SK-N-SH (cell line): ENCODE results near the gene INO80D. TPM values are rescaled to one million over a fixed set of nuclear protein-coding genes. Genes with fewer than 3 reads are reported as not detected.

Experiments
- CTCF ChIA-PET: fragments of 300-600, 350-600 bp; formaldehyde crosslinking; extraction: SDS; loops from one replicate; lab custom pipeline; 2021; lab: Yijun Ruan, JAX
- POLR2A ChIA-PET: fragments of 350-600 bp; sonication (Branson Sonifier 250); formaldehyde crosslinking; extraction: SDS; loops from one replicate; lab custom pipeline; 2020; ENCODE audit warnings: antibody characterized with exemption, inconsistent platforms; lab: Yijun Ruan, JAX
- DNase-seq: peaks from one replicate; pipeline ENCODE4 v3.0.0; 2012
- H2AFZ ChIP-seq: fragments of 200-600 bp; sonication (generic); 2 replicates; pipeline ENCODE4 v1.8.1; 2016; ENCODE audit warnings: antibody characterized with exemption, mild to moderate bottlenecking, low read depth
- H3F3A ChIP-seq: fragments of 200-600 bp; sonication (generic); replicated peaks from 2 replicates; pipeline ENCODE3; 2016; ENCODE audit warnings: antibody characterized with exemption, mild to moderate bottlenecking; ENCODE audit not compliant: insufficient read depth
- H3K27ac ChIP-seq, 2 experiments: fragments of 200-500 bp in 1 of 2; fragments of 200-600 bp in 1 of 2; sonication (Bioruptor generic) in 1 of 2; sonication (generic), shearing (Covaris generic) in 1 of 2; 2 replicates each; pipeline versions ENCODE4 v1.5.1 to v1.6.1; 2014 to 2016; ENCODE audit warnings: low read depth in 2 of 2, inconsistent platforms in 1 of 2, low read length in 1 of 2, mild to moderate bottlenecking in 1 of 2, mixed read lengths in 1 of 2
- H3K27me3 ChIP-seq: fragments of 200-600 bp; sonication (generic), shearing (Covaris generic); 2 replicates; pipeline ENCODE4 v1.6.1; 2016; ENCODE audit warnings: mixed run types; ENCODE audit not compliant: insufficient read depth
- H3K36me3 ChIP-seq, 2 experiments: fragments of 200-500 bp in 1 of 2; fragments of 200-600 bp in 1 of 2; sonication (Bioruptor generic) in 1 of 2; sonication (generic) in 1 of 2; replicated peaks in 1 of 2; 2 replicates each; pipeline versions ENCODE3 to v1.5.1; 2014 to 2016; ENCODE audit warnings: low read length in 1 of 2, mild to moderate bottlenecking in 1 of 2; ENCODE audit not compliant: insufficient read depth in 2 of 2, control insufficient read depth in 1 of 2
- H3K4me1 ChIP-seq, 2 experiments: fragments of 200-500 bp in 1 of 2; fragments of 200-600 bp in 1 of 2; sonication (Bioruptor generic) in 1 of 2; sonication (generic), shearing (Covaris generic) in 1 of 2; 2 replicates each; pipeline versions ENCODE4 v1.5.1 to v1.6.1; 2014 to 2016; ENCODE audit warnings: low read depth in 1 of 2, low read length in 1 of 2, mixed run types in 1 of 2; ENCODE audit not compliant: insufficient read depth in 2 of 2, control insufficient read depth in 1 of 2
- H3K4me2 ChIP-seq: fragments of 200-600 bp; sonication (generic), shearing (Covaris generic); 2 replicates; pipeline ENCODE4 v1.6.1; 2017; ENCODE audit warnings: mixed run types
- H3K4me3 ChIP-seq, 2 experiments: fragments of 200-500 bp in 1 of 2; fragments of 200-600 bp in 1 of 2; sonication (Bioruptor generic) in 1 of 2; sonication (generic), shearing (Covaris generic) in 1 of 2; 2 replicates each; pipeline versions ENCODE4 v1.5.1 to v1.8.1; 2014 to 2016; ENCODE audit warnings: low read depth in 2 of 2, inconsistent platforms in 1 of 2, low read length in 1 of 2, mild to moderate bottlenecking in 1 of 2, mixed read lengths in 1 of 2, moderate library complexity in 1 of 2
- H3K79me2 ChIP-seq: fragments of 200-600 bp; sonication (generic); 2 replicates; pipeline ENCODE4 v1.8.1; 2017; ENCODE audit warnings: mild to moderate bottlenecking; ENCODE audit not compliant: insufficient read depth
- H3K9ac ChIP-seq: fragments of 200-600 bp; sonication (generic); 2 replicates; pipeline ENCODE4 v1.6.1; 2017; ENCODE audit warnings: mixed run types
- H3K9me2 ChIP-seq: fragments of 200-600 bp; sonication (generic); 2 replicates; pipeline ENCODE4 v1.6.1; 2017; ENCODE audit warnings: mixed run types
- H3K9me3 ChIP-seq: fragments of 200-600 bp; sonication (generic); 2 replicates; pipeline ENCODE4 v1.6.1; 2017; ENCODE audit warnings: mixed run types, mild to moderate bottlenecking, moderate library complexity
- H4K20me1 ChIP-seq: fragments of 200-600 bp; sonication (generic); 2 replicates; pipeline ENCODE4 v1.6.1; 2017; ENCODE audit warnings: mild to moderate bottlenecking, mixed run types; ENCODE audit not compliant: insufficient read depth
- CTCF ChIP-seq: fragments of 200-600 bp; sonication (generic); IDR thresholded peaks from 2 replicates; pipeline ENCODE4 v1.6.1; 2017; ENCODE audit warnings: antibody characterized with exemption, mild to moderate bottlenecking, moderate library complexity
- GABPA ChIP-seq: IDR thresholded peaks from 2 replicates; pipeline ENCODE4 v1.4.0; 2012; ENCODE audit warnings: low read depth, mild to moderate bottlenecking
- GATA2 ChIP-seq: sonication (generic); formaldehyde crosslinking; IDR thresholded peaks from 2 replicates; pipeline ENCODE4 v1.5.0; 2020; ENCODE audit warnings: mild to moderate bottlenecking, missing genetic modification reagents
- JUND ChIP-seq: IDR thresholded peaks from 2 replicates; pipeline ENCODE4 v1.4.0; 2012
- NFIC ChIP-seq: IDR thresholded peaks from 2 replicates; pipeline ENCODE4 v1.4.0; 2012; ENCODE audit warnings: borderline replicate concordance
- NRF1 ChIP-seq: IDR thresholded peaks from 2 replicates; pipeline ENCODE4 v1.6.1; 2012; ENCODE audit warnings: low read depth, mild to moderate bottlenecking, low read length
- PBX3 ChIP-seq: IDR thresholded peaks from 2 replicates; pipeline ENCODE4; 2012
- POLR2AphosphoS5 ChIP-seq: IDR thresholded peaks from 2 replicates; pipeline ENCODE4 v1.6.1; 2012; ENCODE audit warnings: low read depth, low read length
- REST ChIP-seq: IDR thresholded peaks from 2 replicates; pipeline ENCODE4 v1.6.1; 2012; ENCODE audit warnings: mild to moderate bottlenecking, low read depth, low read length, moderate library complexity
- SIN3A ChIP-seq: IDR thresholded peaks from 2 replicates; pipeline ENCODE4 v1.6.1; 2012; ENCODE audit warnings: low read depth, mild to moderate bottlenecking, low read length, moderate library complexity, borderline replicate concordance
- TAF1 ChIP-seq: IDR thresholded peaks from 2 replicates; pipeline ENCODE4 v1.6.1; 2012; ENCODE audit warnings: low read depth, mild to moderate bottlenecking, low read length, moderate library complexity, borderline replicate concordance
- TEAD4 ChIP-seq: IDR thresholded peaks from 2 replicates; pipeline ENCODE4 v1.4.0; 2012; ENCODE audit warnings: mild to moderate bottlenecking, borderline replicate concordance; ENCODE audit not compliant: insufficient read depth
- USF1 ChIP-seq: IDR thresholded peaks from 2 replicates; pipeline ENCODE4 v1.4.0; 2012; ENCODE audit warnings: low read depth, borderline replicate concordance
- WGBS: methylation state at CpG from one replicate; pipeline ENCODE4 v1.1.6; 2017; ENCODE audit warnings: low lambda C conversion rate; 5-methylcytosine and 5-hydroxymethylcytosine counted together
- polyA plus RNA-seq, 3 experiments: library from polyadenylated mRNA; depleted of rRNA; stranded (reverse); fragments of >200 nt; gene quantifications; 2 replicates each; pipeline ENCODE4 v1.2.3, GENCODE V29; 2012

INO80D gene
- polyA plus RNA-seq, 1 of the 3 experiments (the other 2 are of a cell fraction), result 0.69 TPM

GRCh38 chr2:206115026-206115578 is 29.1 kb upstream of the INO80D start:
- H2AFZ ChIP-seq, result no peak overlapping the region
- TF ChIP-seq USF1, result no peak
- TF ChIP-seq JUND, result no peak
- no peak for TF ChIP-seq PBX3
- H3F3A ChIP-seq, result no peaks in the 10 kb centered on the region
- no peaks in the 10 kb centered on the region for H3K79me2 ChIP-seq
- H3K27me3 ChIP-seq, result no peaks in the 10 kb centered on the region
- no peak overlapping the region for H3K4me2 ChIP-seq
- ChIA-PET POLR2A (no interaction called here), CTCF (interaction anchor here (1.2 kb wide), 1 partner anchor 13 kb away, joined by 4 read pairs; no protein-coding TSS in a partner anchor)
- no peak overlapping the region for H3K4me3 ChIP-seq
- no peaks in the 10 kb centered on the region for H4K20me1 ChIP-seq
- no peaks in the 10 kb centered on the region for H3K4me1 ChIP-seq
- no peak for DNase-seq
- H3K9me3 ChIP-seq, result no peaks in the 10 kb centered on the region
- no peak overlapping the region for H3K9ac ChIP-seq
- H3K27ac ChIP-seq, result no peak overlapping the region
- peaks cover 3 to 35% of the 10 kb centered on the region in 2 experiments for H3K36me3 ChIP-seq
- 84% methylated on average over 3 of the region's 3 CpGs for WGBS
- H3K9me2 ChIP-seq, result no peaks in the 10 kb centered on the region

- H3K36me3 ChIP-seq, result peaks cover 0 to 20% of the 10 kb centered on the region in 2 experiments
- no peaks in the 10 kb centered on the region for H3K4me1 ChIP-seq
- H3K4me3 ChIP-seq, result no peak overlapping the region
- WGBS, result 99% methylated on average over 7 of the region's 7 CpGs
- ChIA-PET POLR2A (no interaction called here), CTCF (no interaction called here)
- H3K27me3 ChIP-seq, result no peaks in the 10 kb centered on the region
- no peaks in the 10 kb centered on the region for H3F3A ChIP-seq
- H3K27ac ChIP-seq, result no peak overlapping the region
- H3K79me2 ChIP-seq, result no peaks in the 10 kb centered on the region
- no peaks in the 10 kb centered on the region for H3K9me3 ChIP-seq
- H3K4me2 ChIP-seq, result no peak overlapping the region
- H3K9ac ChIP-seq, result no peak overlapping the region
- H4K20me1 ChIP-seq, result no peaks in the 10 kb centered on the region
- TF ChIP-seq GABPA (no peak), POLR2AphosphoS5 (no peak), NRF1 (no peak), REST (no peak), GATA2 (CRISPR knock-in tag) (no peak), TEAD4 (no peak), CTCF (no peak), NFIC (no peak), TAF1 (no peak), SIN3A (no peak)
- TF ChIP-seq, all 33 proteins: peak for 0
- Histone ChIP-seq H3K9me2 (no peaks in the 10 kb centered on the region), H2AFZ (no peak overlapping the region)
- DNase-seq, result no peak
These were observed 27.0 kb upstream of the INO80D start for GRCh38 chr2:206112846-206113547.
